C1 segment of cervical spinal cord (tissue), 14 donors: ENCODE results near the gene BANF1.

Experiments used
- DNase-seq, 14 donors: peaks; one replicate each; lab custom pipeline; 2025; lab: John Stamatoyannopoulos, UW

The BANF1 gene

DNA sequence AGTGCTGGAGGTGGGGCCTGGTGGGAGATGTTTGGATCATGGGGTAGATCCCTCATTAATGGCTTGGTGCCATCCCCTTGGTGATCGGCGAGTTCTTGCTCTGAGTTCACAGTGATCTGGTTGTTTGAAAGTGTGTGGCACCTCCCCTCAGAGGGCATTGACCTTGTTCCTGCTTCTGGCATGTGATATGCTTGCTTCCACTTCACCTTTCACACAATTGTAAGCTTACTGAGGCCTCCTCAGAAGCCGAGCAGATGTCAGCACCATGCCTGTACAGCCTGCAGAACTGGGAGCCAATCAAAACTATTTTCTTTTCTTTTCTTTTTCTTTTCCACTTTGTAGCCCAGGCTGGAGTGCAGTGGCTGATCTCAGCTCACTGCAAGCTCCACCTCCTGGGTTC, 35.0 kb downstream of the BANF1 start:
- DNase-seq = no peak

- DNase-seq = no peak
Observed at GRCh38 chr11:66039765-66040164, 37.5 kb downstream of the BANF1 start.

- no peak for DNase-seq
Observed at GRCh38 chr11:66042227-66042995, 40.1 kb downstream of the BANF1 start.

DNA sequence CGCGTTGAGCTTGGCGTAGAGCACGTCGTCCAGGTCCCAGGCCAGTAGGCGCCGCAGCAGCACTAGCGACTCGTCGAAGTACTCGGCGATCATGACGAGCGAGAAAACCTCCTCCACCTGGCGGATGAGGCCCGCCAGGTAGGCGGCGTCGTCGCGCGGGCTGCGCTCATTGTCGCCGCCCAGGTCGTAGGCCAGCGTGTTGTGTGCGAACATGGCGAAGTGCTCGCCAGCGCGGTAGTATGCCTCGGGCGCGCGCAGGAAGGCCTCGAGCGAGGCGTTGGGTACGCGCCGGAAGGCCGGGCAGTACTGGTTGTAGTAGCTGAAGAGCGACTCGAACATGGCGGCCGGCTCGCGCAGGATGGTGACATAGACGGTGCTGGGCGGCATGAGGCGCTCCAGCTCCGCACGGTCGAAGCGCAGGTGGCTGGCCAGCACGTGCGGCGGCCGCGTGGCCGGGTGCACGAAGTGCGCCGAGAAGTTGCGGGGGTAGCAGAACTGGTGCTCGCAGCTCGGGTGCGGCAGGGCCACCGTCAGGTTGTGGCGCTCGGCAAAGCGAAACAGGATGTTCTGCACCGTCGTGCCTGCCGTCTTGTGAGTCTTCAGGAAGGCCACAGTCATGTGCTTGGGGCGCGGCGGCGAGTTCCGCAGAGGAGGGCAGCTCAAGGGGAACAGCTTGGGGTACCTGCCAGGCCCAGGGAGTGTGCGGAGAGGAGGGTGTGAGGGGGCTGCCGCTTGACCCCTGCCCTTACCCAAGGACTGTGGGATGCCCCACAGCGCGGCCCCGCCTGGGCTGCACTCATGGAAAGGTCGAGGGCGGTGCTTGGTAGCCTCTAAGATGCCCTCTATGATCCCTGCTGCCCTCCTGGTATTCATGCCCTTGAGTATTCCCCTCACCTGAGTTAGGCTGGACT, 40.9 kb downstream of the BANF1 start:
- DNase-seq = no peak

DNA sequence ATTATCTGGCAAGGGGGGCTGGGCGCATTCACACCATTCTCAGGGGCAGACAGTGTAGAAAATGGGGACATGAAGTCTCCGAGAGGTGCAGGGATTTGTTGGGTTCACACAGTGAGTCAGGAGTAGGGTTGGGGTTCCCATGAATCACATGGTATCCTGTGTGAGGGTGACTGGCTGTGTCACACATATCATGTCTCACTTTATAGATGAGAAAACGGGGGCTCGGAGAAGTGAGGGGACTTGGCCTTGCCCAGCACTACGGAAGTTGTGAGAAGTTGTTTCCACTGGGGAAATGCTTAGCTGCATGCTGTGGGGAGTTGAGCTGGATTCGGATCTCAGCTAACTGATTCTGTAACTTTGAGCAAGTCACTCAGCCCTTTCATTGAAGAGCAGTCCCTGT, 42.5 kb downstream of the BANF1 start:
- DNase-seq = no peak

GRCh38 chr11:66045177-66045639, 42.9 kb downstream of the BANF1 start:
- DNase-seq = peak in 12 of 14 donors; percentile 20 to 80 (median 42)

DNA sequence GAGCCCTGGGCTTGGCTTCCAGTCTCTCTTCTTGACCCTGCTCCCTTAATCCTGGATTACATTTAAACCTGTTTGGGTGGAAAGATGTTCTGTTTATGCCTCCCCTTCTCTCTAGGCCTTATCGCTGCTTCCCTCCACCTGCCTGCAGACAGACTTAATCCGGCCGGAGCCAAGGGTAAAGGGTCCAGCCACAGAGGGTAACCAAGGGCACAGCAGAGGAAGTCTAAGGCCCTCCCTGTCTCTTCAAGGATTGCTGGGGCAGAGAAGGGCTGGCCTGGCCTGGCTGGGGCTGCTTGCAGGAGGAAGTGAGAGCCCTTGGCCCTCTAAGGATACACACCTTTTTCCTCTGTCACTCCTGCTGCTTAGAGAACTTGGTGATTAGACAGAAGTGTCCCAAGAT, 44.6 kb downstream of the BANF1 start:
- no peak for DNase-seq

DNA sequence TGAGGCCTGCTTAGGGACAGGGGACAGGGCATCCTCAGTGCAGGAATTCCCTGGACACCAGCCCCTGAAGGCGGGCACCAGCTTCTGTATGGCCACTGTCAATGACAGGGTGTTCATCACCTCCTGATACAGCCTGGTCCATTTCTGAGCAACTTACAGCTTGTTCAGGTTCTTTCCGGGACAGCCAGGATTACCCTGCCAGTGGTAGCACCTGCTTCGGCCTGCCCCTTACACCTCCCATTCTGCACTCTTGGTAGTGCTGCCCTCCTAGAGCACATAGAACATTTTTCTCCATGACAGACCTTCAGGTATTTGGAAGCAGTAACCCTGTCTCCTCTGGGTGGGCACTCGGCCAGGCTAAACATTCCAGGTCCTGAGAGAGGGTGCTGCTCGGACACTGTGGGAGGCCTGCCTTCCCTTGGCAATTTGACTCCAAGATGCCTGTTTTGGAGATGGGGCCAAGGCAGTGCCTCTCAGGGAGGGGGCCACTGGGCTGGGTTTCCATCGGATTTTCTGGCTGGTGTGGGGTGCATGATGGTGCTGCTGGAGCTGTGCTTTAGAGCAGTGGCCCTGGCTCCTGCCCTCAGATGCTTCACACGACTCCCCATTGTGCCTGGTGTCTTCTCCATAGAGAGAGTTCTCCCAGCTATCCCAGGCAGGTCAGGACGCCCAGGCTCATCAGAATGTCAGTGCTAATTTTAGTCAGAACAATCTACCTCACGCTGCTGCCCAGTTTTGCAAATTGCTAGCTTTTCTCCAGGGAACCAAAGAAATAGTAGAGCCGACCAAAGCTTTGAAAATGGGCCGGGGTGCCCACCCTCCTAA, 45.5 kb downstream of the BANF1 start:
- peak in 3 of 14 donors; percentile 24 to 55 (median 32) for DNase-seq

- peak in 3 of 14 donors; percentile 2 to 50 (median 5) for DNase-seq
Observed at GRCh38 chr11:66048547-66049323, 46.4 kb downstream of the BANF1 start, which contains the start of gene GAL3ST3. Gene GAL3ST3, minus strand, starts transcription at chr11:66049161. Its CDS starts 3,746 bp downstream, at chr11:66045415.

DNA sequence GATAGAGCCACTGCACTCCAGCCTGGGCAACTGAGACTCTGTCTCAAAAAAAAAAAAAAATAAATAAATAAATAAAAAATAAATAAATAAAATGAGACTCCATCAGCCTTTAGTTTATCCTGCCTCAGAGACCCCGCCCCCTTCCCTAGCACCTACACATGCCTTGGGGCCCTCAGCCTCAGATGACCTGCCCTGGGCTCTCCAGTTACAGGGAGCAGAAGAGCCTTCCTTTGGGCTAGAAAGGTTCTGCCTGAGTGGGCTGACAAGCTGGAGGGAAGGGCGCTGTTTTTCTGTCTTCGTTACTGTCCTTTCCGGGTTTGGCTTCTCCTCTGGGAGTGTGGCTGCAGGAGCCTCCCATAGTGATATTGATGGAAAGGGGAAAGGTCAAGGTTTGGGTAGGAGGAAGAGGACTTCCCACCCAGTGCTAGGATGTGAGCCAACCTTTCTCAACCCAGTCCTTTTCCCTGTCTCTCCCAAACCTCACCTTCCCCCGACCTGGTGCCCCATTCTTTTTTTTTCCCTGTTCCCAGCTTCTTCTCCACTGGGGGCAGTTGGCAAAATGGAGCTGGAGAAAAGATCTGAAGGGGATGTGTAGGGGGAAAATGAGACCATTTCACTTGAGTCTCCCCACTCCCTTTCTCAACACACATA, 48.4 kb downstream of the BANF1 start:
- no peak for DNase-seq

DNA sequence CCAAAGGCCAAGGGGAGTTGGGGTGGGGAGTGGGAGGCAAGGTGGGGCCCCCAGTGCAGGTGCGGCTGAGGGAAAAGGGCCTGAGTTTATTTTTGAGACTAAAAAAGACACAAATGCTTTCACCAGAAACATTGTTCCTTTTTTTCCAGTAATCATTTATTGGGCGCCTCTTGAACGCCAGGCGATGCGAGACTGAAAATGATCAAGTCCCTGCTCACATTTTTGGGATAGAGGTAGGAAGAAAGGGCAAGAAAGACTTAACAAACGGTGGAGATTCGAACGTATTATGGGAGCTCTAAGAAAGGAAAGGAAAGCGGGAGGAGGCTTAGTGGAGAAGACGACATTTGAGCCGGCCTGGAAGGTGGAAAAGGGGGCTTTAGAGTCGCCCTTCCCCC, 49.1 kb downstream of the BANF1 start:
- no peak for DNase-seq

DNA sequence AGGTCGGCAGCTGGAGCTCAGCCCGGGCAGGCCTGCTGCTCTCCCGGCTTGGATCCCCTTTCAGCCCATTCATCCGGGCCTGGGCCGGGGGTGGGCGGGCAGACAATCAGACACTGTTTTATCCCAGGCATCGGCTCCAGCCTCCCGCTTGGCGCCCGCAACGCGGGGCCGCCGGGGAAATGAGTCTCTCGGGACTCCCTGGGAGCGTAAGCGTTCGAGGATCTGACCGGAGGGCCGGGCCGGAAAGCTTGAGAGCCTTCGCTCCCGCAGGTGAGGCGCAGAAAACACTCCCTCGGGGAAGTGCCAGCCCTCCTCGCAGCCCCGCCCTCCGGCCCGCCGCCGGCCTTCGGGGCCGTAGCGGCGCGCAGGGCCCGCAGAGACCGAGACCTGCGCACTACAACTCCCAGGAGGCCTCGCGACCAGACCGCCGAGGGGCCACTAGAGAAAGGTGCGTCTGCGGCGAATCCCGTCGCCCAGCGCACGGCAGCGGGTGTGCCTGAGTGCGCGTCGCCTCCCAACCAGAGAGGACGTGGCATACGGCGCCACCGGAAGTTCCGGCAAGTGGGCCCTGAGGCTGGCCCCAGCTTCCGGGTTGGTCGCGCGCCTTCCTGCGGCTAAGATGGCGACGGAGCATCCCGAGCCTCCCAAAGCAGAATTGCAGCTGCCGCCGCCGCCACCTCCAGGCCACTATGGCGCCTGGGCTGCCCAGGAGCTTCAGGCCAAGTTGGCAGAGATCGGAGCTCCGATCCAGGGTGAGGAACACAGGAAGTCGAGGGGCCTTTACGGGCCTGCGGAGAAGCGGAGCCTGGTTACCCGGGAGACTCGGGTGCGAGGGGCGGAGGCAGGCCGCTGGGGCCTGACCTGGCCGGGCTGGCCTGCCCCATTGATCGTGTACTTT, 49.7 kb downstream of the BANF1 start, which contains the start of gene SF3B2:
Gene SF3B2 (plus strand): TSS at position 599 of the 898 bp plus-strand sequence. CDS start 21 bp downstream, at position 620.
- DNase-seq = peak; percentile 74 to 99 (median 96)

- no peak for DNase-seq
Observed at GRCh38 chr11:66052664-66052982, 50.3 kb downstream of the BANF1 start.
